Activated effector memory CD4-positive, alpha-beta T cell treated with Interleukin-2 at 50 U/mL for 16 hours (primary cell): ENCODE measurements around the gene CLSTN3.
"Not testable (repeated sequence)": the region's sequence is repeated elsewhere in the genome, so short reads cannot be mapped to it uniquely, and the experiment has no call there.

ENCODE experiments used
- DNase-seq: peaks from one replicate; pipeline ENCODE4 v3.0.0-alpha.2; 2020

CLSTN3 gene

DNA sequence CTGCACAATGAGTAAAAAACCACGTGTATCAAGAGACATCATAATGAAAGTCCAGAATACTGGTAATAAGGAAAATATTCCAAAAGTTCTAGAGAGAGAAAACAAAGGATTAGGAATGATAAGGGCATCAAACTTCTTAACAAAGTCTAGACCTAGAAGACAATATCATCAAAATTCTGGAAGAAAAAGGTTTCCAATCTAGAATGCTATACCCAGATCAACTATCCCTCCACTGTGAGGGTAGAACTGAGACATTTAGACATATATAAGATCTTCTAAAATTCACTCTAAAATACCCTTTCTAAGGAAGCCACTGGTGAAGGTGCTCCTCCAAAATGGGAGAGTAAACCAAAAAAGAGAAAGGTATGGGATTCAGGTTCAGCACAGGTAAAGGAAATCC, 24.1 kb upstream of the CLSTN3 start:
- DNase-seq: no peak

DNA sequence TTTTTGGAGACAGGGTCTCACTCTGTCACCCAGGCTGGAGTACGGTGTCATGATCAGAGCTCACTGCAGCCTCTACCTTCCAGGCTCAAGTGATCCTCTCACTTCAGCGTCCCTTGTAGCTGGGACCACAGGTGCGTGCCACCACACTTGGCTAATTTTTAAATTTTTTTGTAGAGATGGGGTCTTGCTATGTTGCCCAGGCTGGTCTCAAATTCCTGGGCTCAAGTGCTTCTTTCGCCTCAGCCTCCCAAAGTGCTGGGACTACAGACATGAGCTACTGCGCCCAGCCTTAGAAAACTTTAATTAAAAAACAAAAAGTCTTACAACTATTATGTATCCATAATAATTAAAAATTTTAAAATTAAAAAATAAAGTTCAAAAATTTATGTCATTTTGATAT, 23.0 kb upstream of the CLSTN3 start:
- not testable (repeated sequence) for DNase-seq

DNA sequence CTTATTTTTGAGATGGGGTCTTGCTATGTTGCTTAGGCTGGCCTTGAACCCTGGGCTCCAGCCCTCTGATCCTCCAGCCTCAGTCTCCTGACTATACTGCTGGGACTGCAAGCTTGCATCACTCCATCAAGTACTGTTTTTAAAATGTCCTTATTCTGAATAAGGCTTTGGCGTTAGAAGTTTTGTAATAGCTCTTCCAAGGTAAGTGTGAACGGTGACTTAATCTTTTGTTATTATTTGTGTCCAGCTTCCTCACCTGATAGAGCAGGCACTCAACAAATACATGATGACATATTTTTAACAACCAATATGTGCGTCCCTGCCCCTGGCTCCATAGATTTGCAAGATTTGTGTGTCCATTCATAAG, 22.6 kb upstream of the CLSTN3 start:
- DNase-seq: no peak

DNA sequence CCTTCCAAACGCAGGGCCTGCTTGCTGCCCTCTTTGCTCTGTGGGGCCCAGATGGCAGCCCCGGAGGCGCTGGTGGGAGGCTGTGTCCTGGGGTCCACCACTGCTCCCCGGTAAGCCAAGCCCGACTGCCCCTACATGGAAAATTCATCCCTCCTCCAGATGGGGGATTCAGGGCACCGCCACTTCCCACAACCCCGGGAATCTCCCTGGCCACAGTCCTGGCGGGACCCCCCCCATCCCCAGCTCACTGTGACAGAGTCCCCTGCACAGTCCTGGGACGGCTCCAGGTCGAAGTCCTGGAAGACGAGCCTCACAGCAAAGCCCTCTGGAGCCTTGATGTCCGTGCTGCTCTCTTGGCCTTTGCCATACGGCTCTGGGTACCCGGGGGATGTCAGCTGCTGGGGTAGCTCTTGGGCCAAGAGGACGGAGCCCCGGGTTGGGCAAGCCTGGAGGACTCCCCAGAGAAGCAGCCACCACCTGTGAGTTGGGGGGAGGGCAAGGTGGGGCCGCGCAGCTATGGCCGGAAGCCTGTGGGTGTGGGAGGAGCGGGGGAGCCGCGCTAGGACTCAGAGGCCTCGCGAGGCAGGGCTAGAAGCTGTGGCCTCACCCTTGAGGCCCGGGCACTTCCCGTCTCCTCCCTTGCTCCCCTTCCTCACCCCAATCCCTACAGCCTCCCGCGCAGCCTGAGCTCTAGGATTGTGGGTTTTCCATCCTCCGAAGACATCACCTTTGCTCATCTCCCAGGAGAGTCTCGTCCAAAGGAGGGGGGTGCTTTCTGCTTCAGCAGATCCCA, 22.0 kb upstream of the CLSTN3 start:
- peak; percentile 73 for DNase-seq

DNA sequence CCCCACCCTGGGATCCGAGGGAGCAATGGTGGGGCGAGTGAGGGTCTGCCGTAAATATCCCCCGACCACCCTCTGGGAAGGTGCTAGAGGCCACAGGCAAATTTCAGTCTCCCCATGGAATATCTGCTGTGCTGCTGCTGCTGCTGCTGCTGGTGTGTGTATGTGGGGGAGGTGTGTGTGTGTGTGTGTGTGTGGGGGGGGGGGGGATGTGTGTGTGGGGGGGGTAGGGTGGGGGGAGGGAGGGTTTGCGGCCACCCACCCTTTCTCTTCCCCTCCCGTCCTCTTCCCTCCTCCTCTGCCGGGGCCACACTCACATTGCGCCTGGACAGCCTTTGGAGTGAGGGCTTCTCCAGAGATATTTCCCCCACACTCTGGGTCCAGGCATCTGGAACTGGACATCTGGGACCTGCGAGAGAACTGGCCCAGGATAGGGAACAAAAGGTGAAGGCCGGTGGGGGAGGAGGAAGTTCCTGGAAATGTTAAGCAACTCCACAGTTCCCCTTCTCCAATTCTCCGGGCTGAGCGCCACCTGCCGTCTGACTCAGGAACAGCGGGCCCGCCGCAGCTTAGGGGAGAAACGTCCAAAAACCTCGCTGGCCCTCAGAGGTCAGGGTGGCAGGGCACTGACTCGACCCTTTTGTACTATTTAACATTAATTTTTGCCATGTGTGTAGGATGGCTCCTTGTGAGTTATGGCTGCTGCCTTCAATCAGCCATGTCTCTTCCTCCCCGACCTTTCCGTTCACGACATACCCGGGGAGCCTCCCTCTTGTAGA, 21.2 kb upstream of the CLSTN3 start, which contains the start of gene C1RL:
Gene C1RL (minus strand): TSS at position 419 of the 776 bp plus-strand sequence. CDS start 34 bp downstream, at position 385.
- peak; percentile 70 for DNase-seq

DNA sequence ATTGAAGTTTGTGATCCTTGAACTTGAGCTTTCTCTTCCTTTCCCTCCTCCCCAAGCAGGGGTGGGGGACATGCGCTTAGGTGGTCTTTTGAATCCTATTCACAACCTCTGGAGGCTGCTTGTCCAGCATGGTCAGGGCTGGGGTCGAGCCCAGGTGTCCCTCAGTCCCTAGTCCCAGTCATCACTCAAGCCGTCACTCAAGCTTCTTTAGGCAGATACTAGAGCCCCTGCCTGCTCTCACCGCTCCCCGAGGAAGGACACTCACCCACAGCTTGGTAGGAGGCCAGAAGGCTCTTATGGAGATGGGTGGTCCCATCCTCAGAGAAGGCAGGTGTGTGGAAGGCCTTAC, 20.6 kb upstream of the CLSTN3 start:
- DNase-seq: no peak

DNA sequence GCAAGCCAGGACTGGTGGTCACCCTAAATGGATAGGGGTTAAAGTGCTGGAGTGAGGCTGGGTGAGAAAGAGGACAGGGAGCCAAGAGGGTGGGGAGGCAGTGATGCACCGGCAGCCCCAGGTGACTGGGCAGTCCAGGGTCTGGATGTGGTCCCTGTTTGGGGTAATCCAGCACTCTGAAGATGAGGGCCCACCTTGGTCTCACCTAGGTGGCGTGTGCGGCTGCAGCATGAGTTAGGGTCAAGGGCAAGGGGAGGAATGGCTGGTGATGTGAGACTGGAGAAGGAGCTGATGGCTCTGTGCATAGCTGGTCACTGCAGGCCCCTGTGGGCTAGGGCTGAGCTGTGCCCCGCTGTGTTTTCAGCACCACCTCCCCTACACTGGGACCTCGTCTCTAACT, 19.5 kb upstream of the CLSTN3 start:
- DNase-seq: no peak

DNA sequence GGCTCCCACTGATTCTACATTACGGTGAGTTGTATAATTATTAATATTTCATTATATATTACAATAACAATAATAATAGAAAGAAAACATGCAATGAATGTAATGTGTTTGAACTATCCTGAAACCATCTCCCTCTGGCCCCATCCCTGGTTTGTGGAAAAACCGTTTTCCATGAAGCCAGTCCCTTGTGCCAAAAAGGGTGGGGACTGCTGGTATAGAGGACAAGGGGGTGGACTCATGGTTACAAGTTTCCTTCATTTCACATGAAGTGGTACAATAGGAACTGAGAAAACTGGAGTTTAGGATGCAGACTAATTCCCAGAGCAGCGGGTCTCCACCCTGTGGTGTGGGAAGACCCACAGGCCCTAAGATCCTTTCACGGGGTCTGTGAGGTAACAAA, 18.1 kb upstream of the CLSTN3 start:
- DNase-seq: no peak

DNA sequence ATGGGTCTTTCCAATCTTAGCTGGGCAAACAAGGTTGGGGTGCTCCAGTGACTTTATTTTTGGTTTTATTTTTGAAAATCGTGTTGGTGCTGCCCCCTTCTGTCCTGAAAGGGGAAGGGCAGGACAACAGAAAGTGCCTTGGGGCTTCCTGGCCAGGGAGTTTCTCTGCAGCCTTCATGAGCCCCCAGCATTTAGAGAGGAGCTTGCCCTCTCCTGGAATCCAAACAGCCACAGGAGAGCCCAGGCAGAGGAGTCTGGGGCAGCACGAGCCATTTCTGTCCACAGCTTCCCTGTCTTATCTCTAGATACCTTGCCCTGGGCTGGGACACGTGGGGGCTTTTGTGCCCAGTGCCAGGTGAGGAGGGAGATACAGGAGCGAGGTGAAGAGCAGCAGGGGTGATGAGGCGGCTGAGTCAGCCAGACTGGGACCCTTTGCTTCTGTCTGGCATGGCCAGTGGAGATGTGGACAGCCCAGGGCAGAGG, 16.7 kb upstream of the CLSTN3 start:
- no peak for DNase-seq

DNA sequence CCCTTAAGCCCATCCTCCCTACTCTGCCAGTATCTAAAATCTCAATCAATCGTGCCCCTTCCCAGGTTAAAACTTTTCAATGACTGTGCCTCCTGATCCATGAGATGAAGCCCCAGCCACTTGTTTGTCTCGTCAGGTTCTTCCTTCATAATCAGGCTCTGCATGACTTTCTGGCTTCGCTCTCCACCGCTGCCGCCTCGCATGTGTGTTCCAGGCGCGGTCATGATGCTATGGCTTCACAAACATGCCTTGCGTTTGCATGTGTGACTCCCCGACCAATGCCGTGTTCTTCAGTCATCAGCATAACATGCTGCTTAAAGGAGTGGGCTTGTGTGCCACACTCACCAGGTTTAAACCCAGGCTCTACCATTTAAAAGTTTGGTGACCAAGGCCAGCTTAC, 16.2 kb upstream of the CLSTN3 start:
- no peak for DNase-seq

DNA sequence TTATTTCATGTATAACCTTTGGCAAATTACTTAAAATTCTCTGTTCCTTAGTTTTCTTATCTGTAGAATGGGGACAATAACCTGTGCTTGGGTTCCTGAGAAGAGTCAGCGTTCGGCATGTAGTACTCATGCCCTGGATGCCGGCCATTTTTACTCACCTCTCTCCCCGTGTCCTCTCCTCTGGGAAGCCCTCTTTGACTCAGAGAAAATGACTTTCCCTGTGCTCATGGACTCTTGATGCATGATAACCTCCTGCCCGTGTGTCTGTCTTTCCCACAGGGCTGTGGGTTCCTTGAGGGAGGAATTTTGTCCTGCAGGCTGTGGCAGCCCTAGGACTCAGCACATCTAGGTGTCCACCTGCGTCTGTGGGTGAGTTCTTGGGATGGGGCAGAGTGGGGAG, 15.3 kb upstream of the CLSTN3 start:
- no peak for DNase-seq

DNA sequence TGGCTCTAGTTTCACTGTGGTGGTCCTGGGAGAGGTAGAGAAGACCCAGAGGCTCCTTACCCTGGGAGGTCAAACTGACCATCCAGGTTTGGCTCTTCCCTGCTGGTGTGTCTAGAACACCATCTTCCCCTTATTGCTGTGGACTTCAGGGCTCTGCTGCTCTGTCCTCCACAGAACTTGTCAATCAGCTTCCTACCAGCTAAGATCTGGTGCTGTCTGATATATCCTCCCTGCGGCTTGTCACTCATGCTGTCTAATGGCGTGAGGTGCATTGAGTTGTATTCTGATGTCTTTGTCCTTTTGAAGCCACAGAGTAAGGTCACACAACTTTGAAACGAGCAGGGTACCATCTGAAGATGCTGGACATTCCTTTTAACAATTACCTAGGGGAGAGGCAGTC, 14.0 kb upstream of the CLSTN3 start:
- DNase-seq: no peak

DNA sequence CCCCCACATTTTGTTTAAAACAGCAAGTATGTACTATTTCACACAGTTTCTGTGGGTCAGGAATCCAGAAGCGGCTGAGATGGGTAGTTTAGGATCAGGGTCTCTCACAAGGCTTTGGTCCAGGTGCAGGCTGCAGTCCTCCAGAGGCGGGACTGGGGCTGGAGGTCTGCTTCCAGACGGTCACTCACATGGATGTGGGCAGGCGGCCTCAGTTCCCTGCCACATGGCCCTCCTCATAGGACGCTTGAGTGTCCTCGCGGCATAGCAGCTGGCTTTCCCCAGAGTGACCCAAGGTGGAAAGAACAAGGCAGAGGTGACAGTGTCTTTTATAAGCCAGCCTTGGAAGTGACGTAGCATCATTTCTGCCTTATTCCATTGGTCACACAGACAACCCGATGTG, 13.3 kb upstream of the CLSTN3 start:
- no peak for DNase-seq

DNA sequence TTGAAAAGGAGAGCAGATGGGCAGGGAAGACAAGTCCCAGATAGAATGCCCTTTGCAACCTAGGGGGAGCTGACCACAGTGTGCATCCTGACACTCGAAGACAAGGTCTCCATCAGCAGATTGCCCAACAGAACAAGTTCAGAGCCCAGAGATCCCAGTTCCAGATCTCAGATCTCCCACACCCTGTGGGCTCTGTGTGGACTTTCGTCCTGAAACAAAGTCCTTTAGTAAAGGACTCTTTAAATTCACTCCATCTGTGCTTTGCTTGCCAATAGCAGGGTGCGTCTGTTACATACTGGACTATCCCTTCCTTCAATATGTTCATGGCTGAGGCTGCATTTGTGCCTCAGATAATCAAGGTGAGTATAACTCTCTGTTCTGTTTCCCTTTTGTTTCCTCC, 12.5 kb upstream of the CLSTN3 start:
- no peak for DNase-seq

DNA sequence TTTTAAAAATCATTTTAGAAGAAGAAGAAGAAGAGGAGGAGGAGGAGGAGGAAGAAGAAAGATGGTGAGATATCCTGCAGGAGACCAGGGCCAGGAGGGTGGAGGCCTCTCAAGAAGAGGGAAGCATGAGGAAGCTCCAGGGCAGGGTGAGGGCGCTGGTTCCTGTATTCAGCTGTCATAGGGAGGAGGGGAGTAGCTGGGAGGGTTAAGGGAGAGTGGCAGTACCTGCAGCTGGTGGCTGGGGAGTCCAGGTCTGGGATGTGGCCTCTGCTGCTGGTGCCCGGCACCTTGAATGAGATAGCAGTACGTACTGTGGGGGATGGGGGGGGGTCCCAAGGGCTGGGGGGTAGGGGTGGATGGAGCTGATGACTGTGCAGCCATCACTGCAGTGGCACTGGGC, 11.3 kb upstream of the CLSTN3 start:
- no peak for DNase-seq

DNA sequence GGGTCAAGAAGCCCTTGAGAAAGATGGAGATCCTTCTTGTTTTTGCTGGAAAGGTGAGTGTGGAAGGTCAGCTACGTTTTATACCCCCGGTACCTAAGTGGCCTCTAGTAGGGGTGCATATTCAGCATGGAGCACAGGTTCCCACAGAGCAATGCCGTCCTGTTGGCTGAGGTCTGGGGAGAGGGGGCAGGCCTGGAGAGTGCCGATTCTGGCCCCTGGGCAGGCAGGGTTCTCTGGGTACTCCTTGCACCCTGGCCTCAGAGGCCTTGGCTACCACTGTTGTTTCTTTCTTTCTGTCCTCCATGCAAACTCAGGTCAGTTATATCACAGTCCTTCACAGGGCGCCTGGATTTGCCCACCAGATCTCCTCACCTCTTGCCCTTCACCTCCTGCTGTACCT, 10.0 kb upstream of the CLSTN3 start:
- no peak for DNase-seq

DNA sequence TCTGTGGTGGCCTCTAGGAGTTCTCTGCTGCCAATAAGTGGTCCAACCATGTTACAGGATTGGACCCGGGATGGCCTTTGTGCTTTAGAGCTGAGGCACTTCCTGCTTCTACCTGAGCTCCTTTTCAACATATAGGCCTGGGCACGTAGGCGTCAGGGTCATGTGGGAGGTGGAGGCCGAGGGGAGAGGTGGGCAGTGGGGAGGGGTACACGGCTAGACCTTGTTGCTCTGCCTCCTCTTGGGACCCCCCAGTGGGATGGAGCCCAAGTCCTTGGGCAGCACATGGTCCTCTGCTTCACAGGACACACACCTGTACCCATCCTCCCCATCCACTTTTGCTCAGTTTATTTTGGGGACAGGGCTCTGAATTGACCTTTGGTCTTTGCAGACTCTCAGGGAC, 8.8 kb upstream of the CLSTN3 start:
- no peak for DNase-seq

DNA sequence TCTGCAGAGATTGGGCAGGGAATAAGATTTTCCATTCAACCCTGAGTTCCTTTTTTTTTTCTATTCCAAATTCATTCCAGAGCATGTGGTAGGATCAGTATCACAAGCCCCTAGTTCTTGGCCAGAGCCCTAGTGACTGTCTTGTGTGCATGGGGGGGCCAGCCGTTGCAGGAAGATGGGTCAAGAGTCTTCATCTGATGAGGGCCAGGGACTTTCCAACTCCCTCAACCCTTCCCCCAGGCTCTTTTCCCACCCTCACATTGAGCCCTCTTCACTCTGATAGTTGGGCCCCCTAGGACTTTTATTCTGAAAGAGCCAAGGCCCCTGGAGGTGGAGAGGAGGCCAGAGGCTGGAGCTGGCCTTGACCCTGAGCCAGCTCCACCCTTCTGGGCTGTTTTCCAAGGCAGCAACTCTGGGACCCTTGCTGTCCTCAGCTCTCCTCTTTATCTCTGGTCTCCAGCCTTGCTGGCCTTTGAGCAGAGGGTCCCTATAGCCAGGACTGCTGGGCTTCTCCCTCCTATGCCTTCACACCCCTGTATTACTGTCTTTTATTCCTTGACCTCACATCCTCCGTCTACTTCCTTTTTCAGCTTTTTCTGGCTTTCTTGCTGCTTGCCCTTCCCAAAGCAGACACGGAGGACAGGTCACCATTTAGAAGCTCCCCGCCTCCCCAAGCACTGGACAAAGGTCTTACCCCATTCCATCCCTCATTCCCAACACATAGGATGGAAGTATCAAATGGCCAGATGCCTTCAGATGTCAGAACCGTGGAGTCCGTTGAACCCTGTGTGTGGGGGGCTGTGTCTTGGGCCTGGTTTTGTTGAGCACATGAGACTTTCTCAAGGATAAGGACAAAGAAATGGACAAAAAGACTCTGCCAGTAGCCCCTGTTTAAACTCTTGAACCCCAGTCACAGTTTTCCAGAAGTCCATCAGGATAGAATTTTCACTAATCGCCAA, 7.1 kb upstream of the CLSTN3 start:
- no peak for DNase-seq

DNA sequence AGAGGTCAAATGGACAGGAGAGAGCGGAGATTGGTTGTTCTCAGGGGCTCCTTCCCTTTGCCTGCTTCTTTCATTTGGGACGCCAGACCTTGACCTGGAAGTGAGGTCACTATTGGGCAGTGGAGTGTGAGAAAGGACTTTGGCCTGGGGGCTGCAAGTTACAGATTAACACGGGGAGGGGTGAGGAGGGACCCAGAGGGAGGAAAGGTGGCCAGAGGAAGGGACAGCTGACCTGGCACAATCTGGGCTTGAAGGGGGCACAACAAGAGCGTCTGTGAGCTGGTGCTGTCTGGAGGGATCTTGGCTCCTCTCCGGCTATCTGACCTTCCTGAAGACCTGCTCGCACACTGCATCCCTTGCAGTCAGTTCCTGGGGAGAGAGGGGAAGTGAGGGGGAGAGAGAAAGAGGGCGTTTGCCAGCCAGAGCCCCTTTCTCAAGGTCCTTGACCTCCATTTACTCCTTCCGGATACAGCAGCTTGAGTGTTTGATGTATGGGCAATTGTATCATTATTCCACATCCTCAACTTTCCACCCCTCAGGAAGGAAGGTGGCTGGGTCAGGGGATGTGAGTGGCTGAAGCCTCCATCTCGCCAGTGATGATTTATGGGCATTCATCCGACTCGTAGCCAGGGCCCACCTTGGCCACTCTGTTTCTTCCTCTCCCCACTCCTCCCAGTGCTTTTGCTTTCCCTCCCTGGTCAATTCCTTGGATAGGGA, 6.2 kb upstream of the CLSTN3 start:
- DNase-seq: no peak

DNA sequence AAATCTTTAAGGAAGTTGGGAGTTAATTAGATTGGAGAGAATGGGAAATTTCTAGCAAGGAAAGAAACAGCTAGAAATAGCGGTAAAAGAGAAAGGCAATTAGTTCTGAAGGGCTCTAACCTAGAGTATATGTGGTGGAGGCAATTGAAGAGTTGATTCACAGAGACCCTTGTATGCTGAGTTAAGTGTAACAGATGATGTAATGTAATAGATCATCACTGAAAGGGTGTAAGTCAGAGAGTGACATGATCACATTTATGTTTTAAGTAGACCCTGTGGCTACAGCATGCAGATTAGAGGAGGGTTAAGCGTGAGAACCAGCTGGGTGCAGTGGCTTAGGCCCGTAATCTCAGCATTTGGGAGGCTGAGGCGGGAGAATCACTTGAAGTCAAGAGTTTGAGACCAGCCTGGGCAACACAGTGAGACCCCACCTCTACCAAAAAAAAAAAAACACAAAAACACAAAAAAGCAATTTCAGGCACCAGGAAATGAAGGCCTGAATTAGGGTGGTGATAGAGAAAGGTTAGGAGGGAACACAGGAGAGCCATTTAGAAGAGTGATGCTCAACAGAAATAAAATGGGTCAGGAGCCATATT, 4.4 kb upstream of the CLSTN3 start:
- no peak for DNase-seq

DNA sequence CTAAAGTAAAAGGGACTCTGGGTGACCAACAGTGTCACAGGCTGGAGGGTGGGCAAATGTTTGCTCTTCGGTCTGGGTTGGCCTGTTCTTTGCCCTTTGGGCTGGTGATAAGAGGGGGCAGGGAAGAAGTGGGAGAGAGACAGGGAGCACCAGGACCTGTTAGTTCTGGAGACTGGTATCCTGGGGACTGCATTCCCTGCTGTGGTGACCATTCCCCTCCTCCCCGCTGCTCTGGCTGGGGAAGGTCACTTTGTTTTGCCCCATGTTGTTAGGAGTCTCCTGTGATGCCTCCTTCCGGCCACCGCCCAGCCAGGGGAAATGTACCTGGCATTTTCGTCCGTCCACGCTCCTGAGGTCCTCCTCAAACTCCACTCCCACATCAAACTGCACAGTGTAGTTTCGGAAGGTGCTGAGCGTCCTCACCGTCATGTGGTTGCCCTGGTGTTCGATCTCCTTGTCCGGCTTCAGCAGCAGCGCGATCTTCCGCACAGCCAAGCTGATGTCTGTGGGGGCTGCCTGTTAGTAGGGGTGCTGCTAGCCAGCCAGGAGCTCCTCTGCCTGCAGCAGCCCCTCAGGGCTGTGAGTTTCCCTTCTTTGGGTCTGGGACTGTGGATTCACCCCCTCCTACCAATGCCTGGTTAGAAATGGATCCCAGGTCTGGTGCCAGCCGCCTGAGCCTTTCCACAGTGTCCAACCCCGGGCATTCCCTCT, 2.1 kb upstream of the CLSTN3 start:
- no peak for DNase-seq
